ENCODE measurements around the gene EVI5.

- TF ChIP-seq POLR2A (IDR thresholded peaks at IDR 0.05) (no peak), CTCF (IDR thresholded peaks at IDR 0.05) (no peak)
Measured at GRCh38 chr1:92464588-92465255, 320.2 kb downstream of the EVI5 start.

Measured in Peyer's patch (tissue), 4 donors.